Activated CD4-positive, alpha-beta T cell treated with anti-CD3 and anti-CD28 coated beads for 4 hours (primary cell): Measurements from ENCODE around the gene KIF3B.
"Not testable (repeated sequence)": the region's sequence is repeated elsewhere in the genome, so short reads cannot be mapped to it uniquely, and the experiment has no call there.

ENCODE experiments used
- DNase-seq, 2 donors: peaks; one replicate each; pipeline ENCODE4 v3.0.0-alpha.2; 2020

The KIF3B gene

GRCh38 chr20:32296819-32297420 is 19.5 kb downstream of the KIF3B start:
- no peak for DNase-seq

DNA sequence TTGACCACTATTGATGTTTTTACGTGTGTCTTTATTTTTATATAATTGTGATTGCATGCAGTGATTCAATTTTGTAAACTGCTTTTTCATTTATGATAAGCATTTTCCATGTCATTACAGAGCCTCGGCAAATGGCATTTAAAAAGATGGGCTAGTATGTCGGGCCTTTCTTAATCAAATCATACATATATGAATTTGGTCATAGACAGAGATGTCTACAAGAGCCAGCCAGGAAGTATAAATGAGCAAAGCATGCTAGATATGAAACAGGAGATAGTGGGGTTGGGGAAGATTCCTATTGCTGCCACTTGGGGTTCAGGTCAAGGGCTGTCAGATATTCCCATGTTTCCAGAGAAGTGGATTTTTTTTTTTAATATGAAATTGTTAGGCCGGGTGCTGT is 20.0 kb downstream of the KIF3B start:
- DNase-seq, result no peak

- DNase-seq, result no peak
Observed at GRCh38 chr20:32300647-32301046, 23.2 kb downstream of the KIF3B start.

GRCh38 chr20:32301719-32302506 is 24.5 kb downstream of the KIF3B start:
- DNase-seq, result no peak

- DNase-seq, result no peak
Observed at GRCh38 chr20:32302507-32302872, 25.0 kb downstream of the KIF3B start.

DNA sequence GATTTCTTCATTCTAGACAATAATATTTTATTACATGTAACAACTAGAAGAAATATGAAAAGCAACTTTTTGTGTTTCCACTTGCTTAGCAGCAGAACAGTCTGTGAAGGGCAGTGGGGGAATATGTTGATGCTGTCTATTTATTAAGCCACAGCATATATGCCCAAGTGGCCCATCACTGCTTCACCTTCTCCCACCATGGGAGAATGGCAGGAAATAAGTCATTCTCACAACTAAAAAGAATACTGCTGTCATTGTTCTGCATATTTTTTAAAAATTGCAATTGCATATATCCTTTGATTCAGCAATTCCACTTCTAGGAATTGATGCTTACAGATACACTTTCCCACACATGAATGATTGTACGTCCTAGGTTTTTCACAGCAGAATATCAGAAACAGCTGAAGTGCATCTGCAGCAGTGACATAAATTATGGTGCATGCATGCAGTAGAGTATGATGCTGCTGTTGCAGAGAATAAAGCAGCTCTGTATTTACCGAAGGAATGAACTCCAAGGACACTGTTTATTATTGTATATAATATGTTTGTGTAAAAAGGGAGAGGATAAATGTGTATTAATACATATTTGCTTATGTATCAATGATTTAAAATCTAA is 26.8 kb downstream of the KIF3B start:
- DNase-seq, result no peak

DNA sequence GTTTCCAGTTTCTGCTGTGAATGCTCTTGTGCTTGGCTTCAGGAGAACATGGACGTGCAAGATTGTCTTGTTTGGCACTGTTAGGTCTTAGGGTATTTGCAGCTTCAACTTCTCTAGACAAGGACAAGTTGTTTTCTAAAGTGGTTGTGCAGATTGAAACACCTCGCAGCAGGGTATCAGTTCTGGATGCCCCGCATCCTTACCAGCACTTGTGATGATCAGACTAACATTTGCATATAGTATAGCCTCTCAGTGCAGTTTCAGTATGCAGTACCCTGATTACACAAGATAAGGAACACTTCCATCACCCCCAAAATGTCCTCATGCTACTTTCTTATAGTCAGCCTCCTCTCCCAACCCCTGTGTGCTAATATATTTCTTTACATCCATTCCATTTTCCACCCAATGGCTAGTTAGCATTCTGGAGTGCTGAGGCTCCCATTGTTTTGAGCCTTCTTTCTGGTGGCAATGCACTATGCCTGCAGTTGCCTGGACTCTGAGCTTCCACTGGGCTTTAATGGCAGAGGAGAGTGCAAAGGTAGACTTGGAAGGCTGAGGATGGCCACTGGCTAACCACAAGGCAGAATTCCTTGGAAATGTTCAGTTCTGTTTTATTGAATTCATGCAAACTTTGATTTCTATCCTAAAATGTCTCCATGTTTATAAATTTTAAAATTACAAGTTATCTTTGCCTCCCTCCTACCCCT is 35.4 kb downstream of the KIF3B start:
- no peak for DNase-seq

- no peak for DNase-seq
Observed at GRCh38 chr20:32314768-32315167, 37.3 kb downstream of the KIF3B start.

GRCh38 chr20:32315399-32315798 is 37.9 kb downstream of the KIF3B start:
- no peak for DNase-seq

DNA sequence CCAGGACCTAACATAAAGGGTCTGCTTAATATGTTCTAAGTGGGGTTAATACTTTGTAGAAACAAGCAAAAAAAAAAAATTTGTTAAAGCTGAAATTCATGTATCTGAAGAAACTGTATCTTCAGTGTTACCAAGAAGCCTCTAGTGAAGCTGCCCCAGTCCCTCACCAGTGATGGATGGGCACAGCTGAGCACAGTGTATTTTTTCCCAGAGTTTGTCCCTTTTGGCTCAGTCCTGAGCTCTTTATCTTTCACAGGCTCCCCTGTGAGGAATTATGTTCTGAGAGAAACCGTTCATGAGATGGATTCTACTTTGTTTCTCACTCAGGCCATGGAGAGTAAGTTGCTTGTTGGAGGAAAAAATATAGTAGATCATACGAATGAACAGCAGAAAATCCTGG is 38.4 kb downstream of the KIF3B start:
- no peak for DNase-seq

- DNase-seq, result no peak
Observed at GRCh38 chr20:32316667-32317066, 39.2 kb downstream of the KIF3B start.

DNA sequence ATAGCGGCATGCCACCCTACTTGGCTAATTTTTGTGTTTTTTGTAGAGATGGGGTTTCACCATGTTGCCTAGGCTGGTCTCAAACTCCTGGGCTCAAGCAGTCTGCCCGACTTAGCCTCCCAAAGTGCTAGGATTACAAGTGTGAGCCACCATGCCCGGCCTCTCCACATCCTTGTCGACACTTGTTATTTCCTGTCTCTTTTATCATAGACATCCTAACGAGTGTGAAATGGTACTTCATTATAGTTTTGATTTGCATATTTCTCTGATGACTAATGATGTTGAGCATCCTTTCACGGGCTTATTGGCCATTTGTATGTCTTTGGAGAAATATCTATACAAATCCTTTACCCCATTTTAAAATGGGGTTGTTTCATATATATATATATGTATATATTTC is 41.6 kb downstream of the KIF3B start:
- DNase-seq, result no peak

GRCh38 chr20:32320305-32320704 is 42.9 kb downstream of the KIF3B start:
- DNase-seq, result no peak

DNA sequence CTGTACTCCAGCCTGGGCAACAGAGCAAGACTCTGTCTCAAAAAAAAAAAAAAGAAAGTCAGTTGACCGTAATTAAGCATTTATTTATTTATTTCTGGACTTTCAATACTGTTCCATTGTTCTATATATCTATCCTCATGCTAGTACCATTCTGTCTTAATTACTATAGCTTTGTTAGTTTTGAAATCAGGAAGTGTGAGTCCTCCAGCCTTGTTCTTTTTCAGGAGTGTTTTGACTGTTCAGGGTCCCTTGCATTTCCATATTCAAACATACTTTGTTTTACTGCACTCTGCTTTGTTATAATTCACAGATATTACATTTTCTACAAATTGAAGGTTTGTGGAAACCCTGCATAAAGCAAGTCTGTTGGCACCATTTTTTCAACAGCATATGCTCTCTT is 43.9 kb downstream of the KIF3B start:
- no peak for DNase-seq

GRCh38 chr20:32322260-32322659 is 44.8 kb downstream of the KIF3B start:
- not testable (repeated sequence) for DNase-seq

DNA sequence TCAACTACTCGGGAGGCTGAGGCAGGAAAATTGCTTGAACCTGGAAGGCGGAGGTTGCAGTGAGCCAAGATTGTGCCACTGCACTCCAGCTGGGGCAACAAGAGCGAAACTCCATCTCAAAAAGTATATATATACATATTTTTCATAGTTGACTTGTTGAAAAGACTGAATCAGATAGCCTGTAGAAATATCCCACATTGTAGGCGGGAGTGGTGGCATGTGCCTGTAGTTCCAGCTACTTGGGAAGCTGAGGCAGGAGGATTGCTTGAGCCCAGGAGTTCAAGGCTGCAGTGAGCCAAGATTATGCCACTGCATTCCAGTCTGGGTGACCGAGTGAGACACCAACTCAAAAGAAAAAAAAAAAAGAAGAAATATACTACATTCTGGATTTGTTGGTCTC is 46.3 kb downstream of the KIF3B start:
- not testable (repeated sequence) for DNase-seq

DNA sequence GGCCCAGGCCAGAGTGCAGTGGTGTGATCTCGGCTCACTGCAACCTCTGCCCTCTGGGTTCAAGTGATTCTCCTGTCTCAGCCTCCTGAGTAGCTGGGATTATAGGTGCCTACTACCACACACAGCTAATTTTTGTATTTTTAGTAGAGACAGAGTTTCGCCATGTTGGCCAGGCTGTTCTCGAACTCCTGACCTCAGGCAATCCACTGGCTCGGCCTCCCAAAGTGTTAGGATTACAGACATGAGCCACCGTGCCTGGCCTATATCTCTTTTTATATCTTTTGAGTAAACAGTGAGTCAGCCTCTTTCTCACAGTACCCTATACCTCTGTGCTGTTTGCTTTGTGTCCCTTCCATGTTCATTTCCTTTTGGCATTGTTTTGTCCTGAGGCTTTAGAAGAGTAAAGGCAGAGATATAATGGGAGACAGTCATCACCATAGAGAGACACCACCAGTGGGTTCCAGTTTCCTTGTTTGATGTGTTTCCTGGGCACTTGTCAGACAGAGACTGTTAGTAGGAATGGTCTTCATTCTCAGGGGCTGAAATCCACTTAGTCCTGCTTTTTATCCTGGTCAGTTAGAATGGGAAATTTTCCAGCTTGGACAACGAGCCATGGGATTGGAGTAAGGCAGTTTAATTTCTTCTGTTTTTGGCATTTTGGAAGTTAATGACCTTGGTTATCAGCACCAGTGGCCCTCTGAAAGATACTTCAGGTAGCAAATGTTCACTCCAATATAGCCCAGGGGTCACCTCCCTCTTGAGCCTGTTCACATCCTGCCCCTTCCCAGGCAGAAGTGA is 48.5 kb downstream of the KIF3B start:
- no peak for DNase-seq

- DNase-seq, result no peak
Observed at GRCh38 chr20:32326504-32326845, 49.0 kb downstream of the KIF3B start.

DNA sequence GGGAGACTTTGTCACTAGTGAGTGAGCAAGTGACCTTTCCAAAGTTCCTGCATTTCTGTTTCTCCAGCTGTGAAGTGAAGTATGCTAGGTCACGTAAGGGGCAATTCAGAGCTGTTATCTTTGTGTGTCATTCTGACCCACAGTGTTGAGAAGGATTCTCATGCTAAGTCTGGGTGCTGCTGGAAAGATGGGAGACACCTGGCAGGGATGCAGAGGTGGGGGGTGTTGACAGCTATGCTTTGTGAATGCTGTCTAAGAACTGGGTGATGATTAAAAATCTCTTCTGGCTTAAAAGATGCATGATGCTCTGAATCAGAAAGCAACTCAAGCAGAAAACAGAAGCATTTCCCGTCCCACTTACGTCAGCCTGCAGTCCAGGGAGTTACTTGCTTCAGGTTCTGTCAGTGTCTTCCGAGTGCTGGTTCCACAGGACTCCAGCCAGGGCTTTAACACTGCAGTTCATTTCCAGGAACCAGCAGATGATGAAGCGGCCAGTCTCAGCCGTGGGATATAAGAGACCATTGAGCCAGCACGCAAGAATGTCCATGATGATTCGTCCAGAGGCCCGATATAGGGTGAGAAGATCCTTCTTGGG is 49.7 kb downstream of the KIF3B start:
- no peak for DNase-seq

DNA sequence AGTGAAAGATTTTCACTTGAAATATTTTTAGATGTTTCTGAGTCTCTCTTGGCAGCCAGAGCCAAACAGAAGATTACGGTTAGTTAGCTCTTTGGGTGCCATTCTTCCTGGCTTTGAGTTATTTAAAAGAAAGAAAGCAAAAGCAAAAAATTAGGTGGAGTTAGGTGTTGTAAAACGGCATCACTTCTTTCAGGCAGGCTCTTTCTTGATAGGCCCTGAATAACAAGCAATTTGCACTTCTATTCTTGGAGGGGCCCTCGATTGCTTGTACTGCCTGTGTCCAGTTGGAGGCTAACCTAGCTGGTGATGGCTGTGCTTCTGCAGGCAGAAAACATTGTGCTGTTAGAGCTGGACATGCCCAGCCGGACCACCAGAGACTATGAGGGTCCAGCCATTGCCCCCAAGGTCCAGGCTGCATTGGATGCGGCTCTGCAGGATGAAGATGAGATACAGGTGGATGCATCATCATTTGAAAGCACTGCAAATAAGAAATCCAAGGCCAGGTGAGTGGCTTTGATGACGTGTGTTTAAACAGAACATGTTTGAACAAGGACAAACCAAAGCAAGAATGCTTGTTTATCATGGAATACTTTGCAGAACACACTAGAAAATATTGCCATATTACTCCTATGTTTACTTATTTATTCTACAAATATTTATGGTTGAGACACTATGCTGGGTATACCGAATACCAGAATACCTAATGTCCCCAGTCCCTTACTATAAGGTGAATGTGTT is 52.5 kb downstream of the KIF3B start:
- DNase-seq, result no peak

DNA sequence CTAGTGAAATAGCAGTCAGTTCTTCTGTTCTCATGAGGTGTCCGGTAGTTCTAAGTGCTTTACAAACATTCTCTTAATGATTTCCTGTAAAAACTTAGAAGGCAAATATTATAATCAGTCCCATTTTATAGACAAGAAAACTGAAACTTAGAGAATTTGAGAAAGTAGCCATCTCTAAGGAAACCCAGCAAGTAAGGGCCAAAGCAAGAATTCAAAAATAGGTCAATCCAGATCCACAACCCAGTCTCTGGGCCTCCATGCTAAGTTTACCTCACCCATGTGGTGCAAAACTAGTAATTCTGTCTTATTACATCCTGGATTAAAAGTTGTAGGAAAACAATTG is 53.1 kb downstream of the KIF3B start:
- DNase-seq, result no peak

DNA sequence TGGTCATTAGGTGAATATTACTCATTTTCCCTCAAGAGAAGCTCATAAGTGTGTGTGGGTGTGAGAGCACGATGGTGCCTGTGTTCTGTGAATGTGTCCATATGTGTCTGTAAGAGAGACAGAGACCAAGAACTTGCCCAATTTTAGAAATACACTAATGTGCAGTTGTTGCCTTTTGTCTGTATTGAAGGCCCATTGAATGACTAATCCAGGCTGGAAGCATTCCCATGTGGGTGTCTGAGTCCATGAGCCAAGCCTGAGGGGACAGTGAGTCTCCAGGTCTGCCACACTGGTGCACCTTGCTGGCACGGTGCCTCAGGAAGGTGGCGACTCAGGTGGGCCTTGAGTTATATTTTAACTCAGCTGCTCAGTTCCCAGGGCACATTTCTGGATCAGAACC is 55.2 kb downstream of the KIF3B start:
- no peak for DNase-seq
